ENCODE data around the gene LCNL1. TPM values are rescaled to one million over a fixed set of nuclear protein-coding genes. Genes with fewer than 3 reads are reported as not detected.

The LCNL1 gene
- total RNA-seq, 1 experiment from 2014 or later = 0.82 TPM

DNA sequence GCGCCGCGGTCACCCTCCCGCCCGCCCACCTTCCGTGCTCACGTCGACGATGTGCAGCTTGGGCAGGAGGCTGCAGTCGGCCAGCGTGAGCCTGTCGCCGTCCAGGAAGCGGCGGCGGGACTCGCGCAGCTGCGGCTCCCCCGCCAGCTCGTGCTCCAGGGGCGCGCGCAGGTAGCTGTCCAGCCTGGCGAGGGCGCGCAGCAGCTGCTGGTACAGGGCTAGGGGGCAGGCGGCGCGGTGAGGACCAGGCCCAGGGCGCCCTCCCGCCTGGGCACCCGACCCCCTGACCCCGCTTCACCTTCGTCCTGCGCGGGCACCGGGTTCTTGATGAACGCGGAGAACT lies 12.1 kb downstream of the LCNL1 start:
- no peak for ATAC-seq
- POLR2A ChIA-PET = interaction anchor here (0.7 kb wide), 1 partner anchor 91 kb away, joined by 4 read pairs; no protein-coding TSS in a partner anchor

DNA sequence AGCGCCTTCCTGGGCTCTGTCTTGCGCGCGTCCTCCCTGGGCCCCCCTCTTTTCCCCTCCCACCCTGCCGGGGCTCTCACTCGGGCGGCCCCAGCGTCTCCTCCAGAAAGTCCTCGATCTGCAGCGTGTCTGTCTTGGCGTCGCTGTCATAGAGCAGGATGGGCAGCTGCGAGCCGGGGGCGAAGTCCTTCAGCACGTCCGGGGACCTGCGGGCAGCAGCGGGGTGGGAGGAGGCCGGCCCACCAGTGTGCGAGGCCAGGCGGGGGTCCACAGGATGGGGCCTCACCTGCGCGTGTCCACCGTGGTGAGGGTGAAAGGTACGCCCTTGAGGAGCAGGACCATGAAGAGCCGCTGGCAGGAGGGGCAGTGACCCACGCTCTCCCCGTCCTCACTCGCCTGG lies 12.6 kb downstream of the LCNL1 start:
- H3K4me3 ChIP-seq (ENCODE audit: low read depth in 2 of 2, low read length in 2 of 2) = no peak overlapping the region
- no peak overlapping the region for H3K27ac ChIP-seq (ENCODE audit: low read length)
- no peak for TF ChIP-seq POLR2AphosphoS5 (IDR thresholded peaks at IDR 0.05; ENCODE audit: low read depth, low read length)
- no peak for TF ChIP-seq TCF7L2 (IDR thresholded peaks at IDR 0.05; ENCODE audit: low read depth, low read length)
- no peak for TF ChIP-seq SIN3A (IDR thresholded peaks at IDR 0.05; ENCODE audit: borderline replicate concordance, insufficient read depth, low read depth, low read length)
- TF ChIP-seq, protein P1, sequence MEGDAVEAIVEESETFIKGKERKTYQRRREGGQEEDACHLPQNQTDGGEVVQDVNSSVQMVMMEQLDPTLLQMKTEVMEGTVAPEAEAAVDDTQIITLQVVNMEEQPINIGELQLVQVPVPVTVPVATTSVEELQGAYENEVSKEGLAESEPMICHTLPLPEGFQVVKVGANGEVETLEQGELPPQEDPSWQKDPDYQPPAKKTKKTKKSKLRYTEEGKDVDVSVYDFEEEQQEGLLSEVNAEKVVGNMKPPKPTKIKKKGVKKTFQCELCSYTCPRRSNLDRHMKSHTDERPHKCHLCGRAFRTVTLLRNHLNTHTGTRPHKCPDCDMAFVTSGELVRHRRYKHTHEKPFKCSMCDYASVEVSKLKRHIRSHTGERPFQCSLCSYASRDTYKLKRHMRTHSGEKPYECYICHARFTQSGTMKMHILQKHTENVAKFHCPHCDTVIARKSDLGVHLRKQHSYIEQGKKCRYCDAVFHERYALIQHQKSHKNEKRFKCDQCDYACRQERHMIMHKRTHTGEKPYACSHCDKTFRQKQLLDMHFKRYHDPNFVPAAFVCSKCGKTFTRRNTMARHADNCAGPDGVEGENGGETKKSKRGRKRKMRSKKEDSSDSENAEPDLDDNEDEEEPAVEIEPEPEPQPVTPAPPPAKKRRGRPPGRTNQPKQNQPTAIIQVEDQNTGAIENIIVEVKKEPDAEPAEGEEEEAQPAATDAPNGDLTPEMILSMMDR (IDR thresholded peaks at IDR 0.05) = no peak
- TF ChIP-seq, protein P2, sequence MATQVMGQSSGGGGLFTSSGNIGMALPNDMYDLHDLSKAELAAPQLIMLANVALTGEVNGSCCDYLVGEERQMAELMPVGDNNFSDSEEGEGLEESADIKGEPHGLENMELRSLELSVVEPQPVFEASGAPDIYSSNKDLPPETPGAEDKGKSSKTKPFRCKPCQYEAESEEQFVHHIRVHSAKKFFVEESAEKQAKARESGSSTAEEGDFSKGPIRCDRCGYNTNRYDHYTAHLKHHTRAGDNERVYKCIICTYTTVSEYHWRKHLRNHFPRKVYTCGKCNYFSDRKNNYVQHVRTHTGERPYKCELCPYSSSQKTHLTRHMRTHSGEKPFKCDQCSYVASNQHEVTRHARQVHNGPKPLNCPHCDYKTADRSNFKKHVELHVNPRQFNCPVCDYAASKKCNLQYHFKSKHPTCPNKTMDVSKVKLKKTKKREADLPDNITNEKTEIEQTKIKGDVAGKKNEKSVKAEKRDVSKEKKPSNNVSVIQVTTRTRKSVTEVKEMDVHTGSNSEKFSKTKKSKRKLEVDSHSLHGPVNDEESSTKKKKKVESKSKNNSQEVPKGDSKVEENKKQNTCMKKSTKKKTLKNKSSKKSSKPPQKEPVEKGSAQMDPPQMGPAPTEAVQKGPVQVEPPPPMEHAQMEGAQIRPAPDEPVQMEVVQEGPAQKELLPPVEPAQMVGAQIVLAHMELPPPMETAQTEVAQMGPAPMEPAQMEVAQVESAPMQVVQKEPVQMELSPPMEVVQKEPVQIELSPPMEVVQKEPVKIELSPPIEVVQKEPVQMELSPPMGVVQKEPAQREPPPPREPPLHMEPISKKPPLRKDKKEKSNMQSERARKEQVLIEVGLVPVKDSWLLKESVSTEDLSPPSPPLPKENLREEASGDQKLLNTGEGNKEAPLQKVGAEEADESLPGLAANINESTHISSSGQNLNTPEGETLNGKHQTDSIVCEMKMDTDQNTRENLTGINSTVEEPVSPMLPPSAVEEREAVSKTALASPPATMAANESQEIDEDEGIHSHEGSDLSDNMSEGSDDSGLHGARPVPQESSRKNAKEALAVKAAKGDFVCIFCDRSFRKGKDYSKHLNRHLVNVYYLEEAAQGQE (IDR thresholded peaks at IDR 0.05; ENCODE audit: insufficient read depth in 1 of 2, low read depth in 2 of 2, low read length in 1 of 2) = no peak
- ChIA-PET POLR2A (interaction anchor here (0.7 kb wide), 1 partner anchor 91 kb away, joined by 4 read pairs; no protein-coding TSS in a partner anchor), CTCF (no interaction called here)
- no TSS peak for BruUV-seq (replicated peaks)
- in situ Hi-C loops (cut with HindIII; ENCODE audit: low pct_unique_long_range_greater_than_20kb, low sequenced_read_pairs) (no loop called here), intact Hi-C loops (cut with micrococcal nuclease; ENCODE audit: unreplicated experiment) (no loop called here)
- no peak for DNase-seq (ENCODE audit: low read depth, low spot score)
- no peaks in the 10 kb centered on the region for H3K9me3 ChIP-seq (ENCODE audit: control insufficient read depth, insufficient read depth, low read depth, low read length)
- ATAC-seq = no peak
- no peaks in the 10 kb centered on the region; the same call in 1 of the 2 replicates for H3K36me3 ChIP-seq (ENCODE audit: control insufficient read depth, insufficient read depth, low read length)
- no peaks in the 10 kb centered on the region for H3K27me3 ChIP-seq (ENCODE audit: control insufficient read depth, insufficient read depth, low read length)
- H3K4me1 ChIP-seq (ENCODE audit: control insufficient read depth, insufficient read depth, low read length) = peaks cover 17% of the 10 kb centered on the region

More for the DNA sequence above, 12.1 kb downstream of the LCNL1 start:
- TF ChIP-seq SIN3A (IDR thresholded peaks at IDR 0.05; ENCODE audit: borderline replicate concordance, insufficient read depth, low read depth, low read length) (no peak), TCF7L2 (IDR thresholded peaks at IDR 0.05; ENCODE audit: low read depth, low read length) (no peak), POLR2AphosphoS5 (IDR thresholded peaks at IDR 0.05; ENCODE audit: low read depth, low read length) (no peak)
- TF ChIP-seq, protein P2 (IDR thresholded peaks at IDR 0.05; ENCODE audit: insufficient read depth in 1 of 2, low read depth in 2 of 2, low read length in 1 of 2) = no peak
- TF ChIP-seq, protein P1 (IDR thresholded peaks at IDR 0.05) = no peak
- in situ Hi-C loops (cut with HindIII; ENCODE audit: low pct_unique_long_range_greater_than_20kb, low sequenced_read_pairs) = no loop called here
- intact Hi-C loops (cut with micrococcal nuclease; ENCODE audit: unreplicated experiment) = no loop called here
- no TSS peak for BruUV-seq (replicated peaks)
- peaks cover 17% of the 10 kb centered on the region for H3K4me1 ChIP-seq (ENCODE audit: control insufficient read depth, insufficient read depth, low read length)
- no peak overlapping the region for H3K27ac ChIP-seq (ENCODE audit: low read length)
- H3K4me3 ChIP-seq (ENCODE audit: low read depth in 2 of 2, low read length in 2 of 2) = no peak overlapping the region
- H3K27me3 ChIP-seq (ENCODE audit: control insufficient read depth, insufficient read depth, low read length) = no peaks in the 10 kb centered on the region
- CTCF ChIA-PET = no interaction called here
- DNase-seq (ENCODE audit: low read depth, low spot score) = no peak
- no peaks in the 10 kb centered on the region for H3K9me3 ChIP-seq (ENCODE audit: control insufficient read depth, insufficient read depth, low read depth, low read length)
- no peaks in the 10 kb centered on the region; the same call in 1 of the 2 replicates for H3K36me3 ChIP-seq (ENCODE audit: control insufficient read depth, insufficient read depth, low read length)

Data from Panc1 (cell line).